ENCODE results near the gene CNTNAP2. TPM values are rescaled to one million over a fixed set of nuclear protein-coding genes. Genes with fewer than 3 reads are reported as not detected.

The CNTNAP2 gene
- total RNA-seq, 2 donors from 2014 or later = 4.4 to 8.5 TPM

GRCh38 chr7:147279964-147280374 lies 1163.4 kb downstream of the CNTNAP2 start:
- Histone ChIP-seq H3K9ac (ENCODE audit: low read depth in 2 of 2, low read length in 2 of 2) (no peak overlapping the region), H3K4me1 (no peaks in the 10 kb centered on the region), H3K27ac (no peak overlapping the region), H3K36me3 (no peaks in the 10 kb centered on the region), H3K9me3 (no peaks in the 10 kb centered on the region), H3K4me3 (no peak overlapping the region), H3K27me3 (no peaks in the 10 kb centered on the region)
- DNase-seq = no peak
- TF ChIP-seq CTCF (IDR thresholded peaks at IDR 0.05) = no peak
- intact Hi-C loops (cut with DNase I) = no loop called here

DNA sequence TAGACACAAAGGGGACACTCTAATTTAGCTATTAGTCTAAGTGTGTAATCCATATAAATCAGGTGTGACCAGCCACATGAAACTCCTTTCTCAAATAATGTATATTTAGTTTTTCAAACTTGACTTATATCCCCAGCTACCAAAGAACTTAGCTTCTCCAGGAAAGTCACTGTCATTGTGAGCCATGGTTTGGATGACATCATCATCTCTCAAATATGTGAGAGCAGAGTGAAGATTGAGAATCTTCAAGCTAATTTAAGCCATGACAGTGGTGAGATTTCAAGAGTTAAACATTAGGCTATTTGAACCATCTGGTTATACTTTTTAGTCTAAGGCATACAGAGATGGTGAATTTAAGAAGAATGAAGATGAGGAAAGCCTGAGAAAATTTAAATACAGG lies 1165.6 kb downstream of the CNTNAP2 start:
- no peaks in the 10 kb centered on the region for H3K9me3 ChIP-seq
- intact Hi-C loops (cut with DNase I) = no loop called here

DNA sequence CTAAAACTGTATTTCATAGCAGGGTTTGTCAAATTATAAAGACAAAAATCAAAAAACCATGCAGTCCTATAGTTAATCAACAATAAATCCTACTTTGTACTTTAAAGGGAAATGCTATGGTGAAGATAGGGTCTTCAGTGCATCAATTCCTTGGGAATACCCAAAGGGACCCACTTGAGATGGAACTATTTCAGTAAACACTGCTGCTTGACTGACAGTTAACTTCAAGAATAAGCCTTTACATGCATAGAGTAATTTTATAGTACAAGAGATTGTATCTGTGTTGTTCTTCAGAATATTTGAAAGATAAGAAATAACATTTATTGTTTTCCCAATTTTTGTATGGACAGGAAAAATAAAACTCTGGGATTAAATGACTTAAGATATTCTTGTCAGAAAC lies 1179.6 kb downstream of the CNTNAP2 start:
- no peak for TF ChIP-seq CTCF (IDR thresholded peaks at IDR 0.05)
- Histone ChIP-seq H3K9ac (ENCODE audit: low read depth in 2 of 2, low read length in 2 of 2) (no peak overlapping the region), H3K27ac (no peak overlapping the region), H3K9me3 (no peaks in the 10 kb centered on the region), H3K27me3 (no peaks in the 10 kb centered on the region), H3K4me3 (no peak overlapping the region), H3K4me1 (no peaks in the 10 kb centered on the region), H3K36me3 (no peaks in the 10 kb centered on the region)
- intact Hi-C loops (cut with DNase I) = no loop called here
- DNase-seq = no peak

More for the DNA sequence above, 1165.6 kb downstream of the CNTNAP2 start:
- no peak overlapping the region for H3K4me3 ChIP-seq
- H3K27me3 ChIP-seq = no peaks in the 10 kb centered on the region
- H3K36me3 ChIP-seq = no peaks in the 10 kb centered on the region
- no peak for DNase-seq
- no peaks in the 10 kb centered on the region for H3K4me1 ChIP-seq
- H3K27ac ChIP-seq = no peak overlapping the region
- TF ChIP-seq CTCF (IDR thresholded peaks at IDR 0.05) = no peak
- H3K9ac ChIP-seq (ENCODE audit: low read depth in 2 of 2, low read length in 2 of 2) = no peak overlapping the region

DNA sequence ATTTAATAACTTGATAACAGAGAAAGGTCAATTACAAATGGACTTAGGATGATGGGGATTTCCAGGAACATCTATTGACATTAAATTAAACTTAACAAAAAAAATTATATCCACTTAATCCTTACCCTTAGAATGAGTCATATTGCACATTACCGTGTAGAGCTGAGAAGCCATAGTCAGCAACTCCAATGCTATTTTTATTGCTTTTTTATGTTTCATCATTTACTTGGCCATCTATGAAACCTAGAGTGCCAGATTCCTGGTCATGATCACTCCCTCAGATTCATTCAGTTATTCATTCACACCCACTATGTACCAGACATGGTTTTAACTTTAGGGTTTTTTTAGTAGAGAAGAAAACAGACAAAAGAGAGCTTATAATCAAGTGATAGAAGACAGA lies 1180.4 kb downstream of the CNTNAP2 start:
- DNase-seq = no peak
- TF ChIP-seq CTCF (IDR thresholded peaks at IDR 0.05) = no peak
- intact Hi-C loops (cut with DNase I) = no loop called here
- no peaks in the 10 kb centered on the region for H3K9me3 ChIP-seq
- H3K9ac ChIP-seq (ENCODE audit: low read depth in 2 of 2, low read length in 2 of 2) = no peak overlapping the region
- no peaks in the 10 kb centered on the region for H3K27me3 ChIP-seq
- no peak overlapping the region for H3K27ac ChIP-seq
- no peaks in the 10 kb centered on the region for H3K36me3 ChIP-seq
- H3K4me3 ChIP-seq = no peak overlapping the region
- H3K4me1 ChIP-seq = no peaks in the 10 kb centered on the region

- intact Hi-C loops (cut with DNase I) = no loop called here
- no peak for DNase-seq
- H3K4me1 ChIP-seq = no peaks in the 10 kb centered on the region
- no peak overlapping the region for H3K9ac ChIP-seq (ENCODE audit: low read depth in 2 of 2, low read length in 2 of 2)
- H3K4me3 ChIP-seq = no peak overlapping the region
- no peaks in the 10 kb centered on the region for H3K27me3 ChIP-seq
- H3K27ac ChIP-seq = no peak overlapping the region
- TF ChIP-seq CTCF (IDR thresholded peaks at IDR 0.05) = no peak
- no peaks in the 10 kb centered on the region for H3K9me3 ChIP-seq
- H3K36me3 ChIP-seq = no peaks in the 10 kb centered on the region
Measured at GRCh38 chr7:147298611-147299043, 1182.0 kb downstream of the CNTNAP2 start.

GRCh38 chr7:147300293-147300692 lies 1183.7 kb downstream of the CNTNAP2 start:
- no peaks in the 10 kb centered on the region for H3K36me3 ChIP-seq
- H3K4me3 ChIP-seq = no peak overlapping the region
- H3K9me3 ChIP-seq = no peaks in the 10 kb centered on the region
- no peak for DNase-seq
- TF ChIP-seq CTCF (IDR thresholded peaks at IDR 0.05) = no peak
- H3K4me1 ChIP-seq = no peaks in the 10 kb centered on the region
- no peak overlapping the region for H3K27ac ChIP-seq
- intact Hi-C loops (cut with DNase I) = no loop called here
- H3K9ac ChIP-seq (ENCODE audit: low read depth in 2 of 2, low read length in 2 of 2) = no peak overlapping the region
- no peaks in the 10 kb centered on the region for H3K27me3 ChIP-seq
